ENCODE measurements around the gene RAB35.
"Not testable (repeated sequence)": the region's sequence is repeated elsewhere in the genome, so short reads cannot be mapped to it uniquely, and the experiment has no call there.

RAB35 gene

GRCh38 chr12:120048263-120048662 is 68.3 kb downstream of the RAB35 start:
- no peak for TF ChIP-seq CTCF (IDR thresholded peaks at IDR 0.05; ENCODE audit: low read depth, low read length)

GRCh38 chr12:120047072-120047471 is 69.5 kb downstream of the RAB35 start:
- no peak for TF ChIP-seq CTCF (IDR thresholded peaks at IDR 0.05; ENCODE audit: low read depth, low read length)

More at GRCh38 chr12:120048263-120048662, 68.3 kb downstream of the RAB35 start:
- H3K4me3 ChIP-seq (ENCODE audit: low read depth, low read length): no peak overlapping the region

GRCh38 chr12:120045367-120045766 is 71.2 kb downstream of the RAB35 start:
- not testable (repeated sequence) for H3K4me3 ChIP-seq (ENCODE audit: low read depth, low read length)

More at GRCh38 chr12:120047072-120047471, 69.5 kb downstream of the RAB35 start:
- no peak overlapping the region for H3K4me3 ChIP-seq (ENCODE audit: low read depth, low read length)

Measured in WI38 (cell line).